ENCODE measurements around the gene ITSN2.

DNA sequence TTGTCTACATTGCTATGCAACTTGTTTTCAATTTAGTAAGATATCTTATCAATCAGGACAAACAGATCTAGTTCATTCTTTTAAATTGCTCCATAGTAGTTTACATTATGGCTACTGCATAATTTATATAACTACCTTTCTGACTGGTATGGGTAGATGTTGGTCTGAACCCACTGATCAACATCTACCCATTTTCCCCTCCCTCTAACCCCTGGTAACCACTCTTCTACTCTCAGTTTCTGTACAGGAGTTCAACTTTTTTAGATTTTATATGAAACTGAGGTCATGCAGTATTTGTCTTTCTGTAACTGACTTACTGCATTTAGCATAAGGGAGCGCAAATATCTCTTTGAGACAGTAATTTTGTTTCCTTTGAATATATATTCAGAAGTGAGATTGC, 73.2 kb downstream of the ITSN2 start:
- TF ChIP-seq TAF1 (IDR thresholded peaks at IDR 0.05; ENCODE audit: low read depth, low read length) (no peak), POLR2A (IDR thresholded peaks at IDR 0.05; ENCODE audit: low read depth, low read length) (no peak), POLR2AphosphoS5 (IDR thresholded peaks at IDR 0.05; ENCODE audit: low read depth, low read length) (no peak)
